BLaER1 (cell line): Measurements from ENCODE around the gene PKM.

Experiments used
- H3K27ac ChIP-seq: shearing (Covaris generic); formaldehyde crosslinking; 2 replicates; pipeline ENCODE4 v1.8.1; 2022
- H3K27me3 ChIP-seq: shearing (Covaris generic); formaldehyde crosslinking; 2 replicates; pipeline ENCODE4 v1.8.1; 2022
- H3K36me3 ChIP-seq: shearing (Covaris generic); formaldehyde crosslinking; 2 replicates; pipeline ENCODE4 v1.8.1; 2022
- H3K4me1 ChIP-seq: shearing (Covaris generic); formaldehyde crosslinking; 2 replicates; pipeline ENCODE4 v1.8.1; 2022
- H3K4me2 ChIP-seq: shearing (Covaris generic); formaldehyde crosslinking; 2 replicates; pipeline ENCODE4 v1.8.1; 2022
- H3K4me3 ChIP-seq: shearing (Covaris generic); formaldehyde crosslinking; 2 replicates; pipeline ENCODE4 v1.8.1; 2022
- H3K9ac ChIP-seq: shearing (Covaris generic); formaldehyde crosslinking; 2 replicates; pipeline ENCODE4 v1.8.1; 2022
- H3K9me3 ChIP-seq: shearing (Covaris generic); formaldehyde crosslinking; 2 replicates; pipeline ENCODE4 v1.8.1; 2022
- H4K20me1 ChIP-seq: shearing (Covaris generic); formaldehyde crosslinking; 2 replicates; pipeline ENCODE4 v1.8.1; 2022
- Cebpa-rat ChIP-seq: shearing (Covaris generic); IDR thresholded peaks from 2 replicates; pipeline ENCODE4 v1.8.1; 2022

PKM gene

GRCh38 chr15:72163719-72164118, 67.3 kb downstream of the PKM start:
- peaks cover 7% of the 10 kb centered on the region for H3K4me1 ChIP-seq
- H3K9me3 ChIP-seq, result no peaks in the 10 kb centered on the region
- no peaks in the 10 kb centered on the region for H4K20me1 ChIP-seq
- H3K36me3 ChIP-seq, result no peaks in the 10 kb centered on the region
- H3K27ac ChIP-seq, result no peak overlapping the region
- H3K27me3 ChIP-seq, result no peaks in the 10 kb centered on the region
- no peak overlapping the region for H3K4me2 ChIP-seq
- no peak overlapping the region for H3K9ac ChIP-seq
- H3K4me3 ChIP-seq, result no peak overlapping the region
- TF ChIP-seq Cebpa-rat, result no peak

GRCh38 chr15:72162569-72162968, 68.4 kb downstream of the PKM start:
- H3K27me3 ChIP-seq, result no peaks in the 10 kb centered on the region
- no peaks in the 10 kb centered on the region for H3K36me3 ChIP-seq
- no peaks in the 10 kb centered on the region for H4K20me1 ChIP-seq
- H3K4me2 ChIP-seq, result no peak overlapping the region
- H3K4me1 ChIP-seq, result no peaks in the 10 kb centered on the region
- no peaks in the 10 kb centered on the region for H3K9me3 ChIP-seq
- no peak overlapping the region for H3K27ac ChIP-seq
- no peak overlapping the region for H3K4me3 ChIP-seq
- no peak overlapping the region for H3K9ac ChIP-seq
- no peak for TF ChIP-seq Cebpa-rat

- no peak overlapping the region for H3K4me2 ChIP-seq
- no peaks in the 10 kb centered on the region for H4K20me1 ChIP-seq
- H3K36me3 ChIP-seq, result no peaks in the 10 kb centered on the region
- no peak for TF ChIP-seq Cebpa-rat
- H3K4me3 ChIP-seq, result no peak overlapping the region
- no peaks in the 10 kb centered on the region for H3K4me1 ChIP-seq
- H3K9me3 ChIP-seq, result no peaks in the 10 kb centered on the region
- no peak overlapping the region for H3K27ac ChIP-seq
- H3K27me3 ChIP-seq, result no peaks in the 10 kb centered on the region
- no peak overlapping the region for H3K9ac ChIP-seq
Observed at GRCh38 chr15:72161361-72162132, 69.4 kb downstream of the PKM start.

- no peak for TF ChIP-seq Cebpa-rat
- Histone ChIP-seq H3K4me3 (no peak overlapping the region), H4K20me1 (no peaks in the 10 kb centered on the region), H3K9ac (no peak overlapping the region), H3K27ac (no peak overlapping the region), H3K36me3 (no peaks in the 10 kb centered on the region), H3K4me2 (no peak overlapping the region), H3K9me3 (no peaks in the 10 kb centered on the region), H3K4me1 (no peaks in the 10 kb centered on the region), H3K27me3 (no peaks in the 10 kb centered on the region)
Observed at GRCh38 chr15:72160696-72161245, 70.2 kb downstream of the PKM start.

GRCh38 chr15:72156928-72157327, 74.1 kb downstream of the PKM start:
- H3K4me1 ChIP-seq, result no peaks in the 10 kb centered on the region

GRCh38 chr15:72155635-72156616, 75.1 kb downstream of the PKM start:
- Histone ChIP-seq H3K4me3 (no peak overlapping the region; the same call in 1 of the 2 replicates), H3K27ac (no peak overlapping the region), H3K36me3 (no peaks in the 10 kb centered on the region), H3K9ac (no peak overlapping the region; the same call in 1 of the 2 replicates), H3K4me1 (no peaks in the 10 kb centered on the region), H3K9me3 (no peaks in the 10 kb centered on the region), H4K20me1 (no peaks in the 10 kb centered on the region), H3K27me3 (no peaks in the 10 kb centered on the region), H3K4me2 (peak overlapping the region; percentile 63)
- no peak for TF ChIP-seq Cebpa-rat

More at GRCh38 chr15:72156928-72157327, 74.1 kb downstream of the PKM start:
- H3K4me2 ChIP-seq, result no peak overlapping the region
- no peak overlapping the region for H3K27ac ChIP-seq
- no peak overlapping the region for H3K4me3 ChIP-seq
- no peaks in the 10 kb centered on the region for H3K36me3 ChIP-seq
- no peaks in the 10 kb centered on the region for H3K27me3 ChIP-seq
- no peak overlapping the region for H3K9ac ChIP-seq
- H4K20me1 ChIP-seq, result no peaks in the 10 kb centered on the region
- no peaks in the 10 kb centered on the region for H3K9me3 ChIP-seq
- no peak for TF ChIP-seq Cebpa-rat

- H3K4me1 ChIP-seq, result no peaks in the 10 kb centered on the region
- peak overlapping the region; percentile 63; the same call in 1 of the 2 replicates for H3K4me2 ChIP-seq
- no peaks in the 10 kb centered on the region for H3K9me3 ChIP-seq
- no peaks in the 10 kb centered on the region for H3K27me3 ChIP-seq
- H3K9ac ChIP-seq, result no peak overlapping the region
- H3K4me3 ChIP-seq, result no peak overlapping the region
- H3K36me3 ChIP-seq, result no peaks in the 10 kb centered on the region
- no peak for TF ChIP-seq Cebpa-rat
- no peaks in the 10 kb centered on the region for H4K20me1 ChIP-seq
- no peak overlapping the region for H3K27ac ChIP-seq
Observed at GRCh38 chr15:72155003-72155621, 75.9 kb downstream of the PKM start.

- no peak overlapping the region for H3K4me3 ChIP-seq
- H3K9ac ChIP-seq, result no peak overlapping the region
- H3K36me3 ChIP-seq, result no peaks in the 10 kb centered on the region
- no peaks in the 10 kb centered on the region for H3K9me3 ChIP-seq
- no peaks in the 10 kb centered on the region for H3K4me1 ChIP-seq
- no peak overlapping the region for H3K4me2 ChIP-seq
- no peaks in the 10 kb centered on the region for H4K20me1 ChIP-seq
- no peaks in the 10 kb centered on the region for H3K27me3 ChIP-seq
- no peak for TF ChIP-seq Cebpa-rat
- H3K27ac ChIP-seq, result no peak overlapping the region
Observed at GRCh38 chr15:72154316-72154715, 76.7 kb downstream of the PKM start.

GRCh38 chr15:72153269-72154000, 77.6 kb downstream of the PKM start:
- Histone ChIP-seq H3K9me3 (no peaks in the 10 kb centered on the region), H3K4me2 (no peak overlapping the region), H4K20me1 (no peaks in the 10 kb centered on the region), H3K36me3 (no peaks in the 10 kb centered on the region), H3K4me3 (no peak overlapping the region), H3K27me3 (no peaks in the 10 kb centered on the region), H3K27ac (no peak overlapping the region), H3K4me1 (no peaks in the 10 kb centered on the region), H3K9ac (no peak overlapping the region)
- TF ChIP-seq Cebpa-rat, result no peak
